Activated B cell treated with CpG ODN at 0.5 μM for 24 hours (primary cell): ENCODE results near the gene AHDC1. TPM values are rescaled to one million over a fixed set of nuclear protein-coding genes. Genes with fewer than 3 reads are reported as not detected.

ENCODE experiments used
- ATAC-seq: fragments of 200-7000 bp; cut with Tn5 transposase; one replicate; pipeline ENCODE4 v1.10.0; 2021; ENCODE audit warnings: low read depth, mild to moderate bottlenecking, moderate library complexity
- CTCF ChIA-PET: fragments of 350-600 bp; sonication (Branson Sonifier 250); formaldehyde crosslinking; loops from one replicate; lab custom pipeline; 2021; ENCODE audit warnings: antibody characterized with exemption; lab: Charles Lee
- POLR2A ChIA-PET: fragments of 350-600 bp; sonication (Branson Sonifier 250); formaldehyde crosslinking; loops from one replicate; lab custom pipeline; 2021; ENCODE audit warnings: antibody characterized with exemption; lab: Charles Lee
- DNase-seq: peaks from one replicate; pipeline ENCODE4 v3.0.0; 2022
- H3K27ac Mint-ChIP-seq: one replicate; pipeline ENCODE4 v1.8.0; 2020; ENCODE audit warnings: mixed read lengths
- H3K27me3 Mint-ChIP-seq: one replicate; pipeline ENCODE4 v1.8.0; 2021; ENCODE audit warnings: mixed read lengths
- H3K36me3 Mint-ChIP-seq: one replicate; pipeline ENCODE4 v1.8.0; 2021; ENCODE audit warnings: low read depth, mixed read lengths
- H3K4me1 Mint-ChIP-seq: one replicate; pipeline ENCODE4 v1.8.0; 2021; ENCODE audit warnings: mixed read lengths
- H3K4me3 Mint-ChIP-seq: one replicate; pipeline ENCODE4 v1.8.0; 2020; ENCODE audit warnings: mild to moderate bottlenecking, mixed read lengths
- H3K9me3 Mint-ChIP-seq: one replicate; pipeline ENCODE4 v1.8.0; 2020; ENCODE audit warnings: mixed read lengths
- intact Hi-C: fragments of 100-400 bp; cut with micrococcal nuclease; formaldehyde crosslinking; loops from one replicate; pipeline ENCODE4 v1.15.1; 2024
- total RNA-seq: library from RNA; stranded (reverse); gene quantifications from 2 replicates; pipeline ENCODE4 v1.2.3, GENCODE V29; 2022
- TF ChIP-seq, protein P1 (sequence below): fragments of 200-600 bp; IDR thresholded peaks from one replicate; pipeline ENCODE4 v1.8.0; 2022; ENCODE audit warnings: antibody characterized with exemption, mild to moderate bottlenecking

AHDC1 gene
- total RNA-seq, 1 donor from 2014 or later, result 22.4 TPM

DNA sequence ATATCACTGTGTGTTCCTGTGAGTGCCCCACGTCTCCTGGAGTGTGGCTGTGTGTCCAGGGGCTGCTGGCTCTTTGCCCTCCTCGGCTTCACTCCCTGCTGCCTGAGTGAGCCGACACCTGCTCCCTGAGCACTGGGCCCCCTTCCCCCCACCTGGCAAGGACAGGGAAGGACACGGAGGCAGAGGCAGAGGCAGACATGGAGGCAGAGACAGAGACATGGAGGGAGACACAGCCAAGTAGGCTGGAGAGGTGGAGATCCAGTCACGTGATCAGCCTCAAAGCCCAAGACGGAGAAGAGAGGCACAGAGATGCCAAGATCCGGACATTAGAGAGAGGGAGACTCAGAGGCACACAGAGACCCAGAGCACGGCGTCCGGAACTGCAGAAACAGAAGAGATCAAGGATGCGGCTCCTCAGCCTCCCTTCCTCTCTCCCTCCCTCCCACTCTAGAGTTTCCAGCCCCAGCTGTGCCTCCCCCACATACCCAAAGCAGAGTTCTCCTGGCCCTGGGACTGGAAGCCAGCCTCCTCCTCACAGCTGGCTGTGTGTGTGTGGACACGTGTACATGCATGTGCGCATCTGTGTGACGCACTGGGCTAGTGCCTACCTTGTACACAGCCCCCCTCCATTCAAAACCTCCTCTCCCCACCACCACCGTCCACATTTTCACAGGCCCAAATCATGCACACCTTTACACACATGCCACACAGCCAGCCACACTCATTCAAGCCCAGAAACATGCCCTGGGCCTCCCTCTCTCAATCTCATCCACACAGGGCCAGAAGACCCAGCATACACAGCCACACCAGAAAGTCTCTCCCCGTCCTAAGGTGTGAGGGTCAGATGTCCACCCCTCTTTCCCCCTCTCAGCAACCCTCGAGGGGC, 74.9 kb downstream of the AHDC1 start:
- ChIA-PET CTCF (no interaction called here), POLR2A (interaction anchor here (1.6 kb wide), 1 partner anchor 39 kb away, joined by 3 read pairs; the partner anchor contains the start of gene WASF2)
- H3K27me3 Mint-ChIP-seq, result no peaks in the 10 kb centered on the region

DNA sequence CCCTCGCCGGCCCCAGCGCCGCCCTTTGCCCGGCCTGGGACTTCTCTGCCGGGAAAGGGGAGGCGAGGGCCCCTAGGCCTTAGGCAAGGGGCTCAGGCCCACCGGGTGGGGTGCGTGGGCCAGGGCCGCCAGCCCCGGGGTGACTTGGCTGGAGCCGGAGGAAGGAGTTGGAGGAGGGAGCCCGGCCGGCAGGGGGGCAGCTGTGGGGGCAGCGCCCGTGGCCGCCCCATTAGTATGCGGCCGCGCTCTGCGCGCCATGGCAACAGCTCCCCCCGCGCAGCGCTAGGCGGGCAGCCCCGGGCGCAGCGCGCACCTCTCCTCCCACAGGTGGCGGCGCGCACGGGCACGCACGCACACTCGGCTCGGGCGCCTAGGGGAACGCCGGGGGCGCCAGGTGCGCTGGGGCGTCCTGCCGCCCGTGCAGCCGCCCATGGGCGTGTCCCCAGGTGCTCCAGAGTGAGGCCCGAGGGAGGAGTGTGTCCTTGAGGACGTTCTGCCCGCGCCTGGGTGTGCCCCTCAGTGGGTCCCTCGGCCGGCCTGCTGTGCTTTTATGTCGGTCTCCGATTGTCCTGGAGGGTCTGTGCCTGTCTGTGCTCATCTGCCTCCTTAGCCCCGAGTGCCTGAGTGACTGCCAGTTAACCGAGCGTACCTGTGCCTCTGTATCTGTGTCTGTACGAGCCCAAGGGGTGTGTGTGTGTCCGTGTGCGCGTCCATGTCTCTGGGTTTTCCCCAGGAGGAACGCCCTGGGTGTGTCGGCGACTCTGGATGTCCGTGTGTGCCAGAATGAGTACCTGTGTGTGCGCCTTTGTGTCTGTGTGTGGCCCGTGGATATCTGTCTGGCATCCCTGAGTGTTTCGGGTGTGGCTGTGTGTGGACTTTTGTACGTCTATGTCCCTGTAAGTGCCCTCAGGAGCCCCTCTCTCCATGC, 75.8 kb downstream of the AHDC1 start:
- peak overlapping the region; percentile 81 for H3K27ac Mint-ChIP-seq
- CTCF ChIA-PET, result interaction anchor here (0.9 to 1.9 kb wide), 6 partner anchors 29 to 112 kb away, joined by 3 to 8 read pairs (median 4); no protein-coding TSS in a partner anchor
- H3K9me3 Mint-ChIP-seq, result no peaks in the 10 kb centered on the region
- peak; percentile 57 for ATAC-seq
- DNase-seq, result peak; percentile 67
- peaks cover 1% of the 10 kb centered on the region for H3K36me3 Mint-ChIP-seq
- H3K27me3 Mint-ChIP-seq, result no peaks in the 10 kb centered on the region
- H3K4me1 Mint-ChIP-seq, result peaks cover 53% of the 10 kb centered on the region
- intact Hi-C loops, result loop anchor here (1.0 to 5.0 kb wide), 5 partner anchors 40 to 135 kb away; no protein-coding TSS in a partner anchor
- POLR2A ChIA-PET, result interaction anchor here (0.6 to 2.5 kb wide), 5 partner anchors 28 to 101 kb away, joined by 3 to 6 read pairs (median 4); no protein-coding TSS in a partner anchor
- peak overlapping the region; percentile 76 for H3K4me3 Mint-ChIP-seq
- TF ChIP-seq, protein P1, sequence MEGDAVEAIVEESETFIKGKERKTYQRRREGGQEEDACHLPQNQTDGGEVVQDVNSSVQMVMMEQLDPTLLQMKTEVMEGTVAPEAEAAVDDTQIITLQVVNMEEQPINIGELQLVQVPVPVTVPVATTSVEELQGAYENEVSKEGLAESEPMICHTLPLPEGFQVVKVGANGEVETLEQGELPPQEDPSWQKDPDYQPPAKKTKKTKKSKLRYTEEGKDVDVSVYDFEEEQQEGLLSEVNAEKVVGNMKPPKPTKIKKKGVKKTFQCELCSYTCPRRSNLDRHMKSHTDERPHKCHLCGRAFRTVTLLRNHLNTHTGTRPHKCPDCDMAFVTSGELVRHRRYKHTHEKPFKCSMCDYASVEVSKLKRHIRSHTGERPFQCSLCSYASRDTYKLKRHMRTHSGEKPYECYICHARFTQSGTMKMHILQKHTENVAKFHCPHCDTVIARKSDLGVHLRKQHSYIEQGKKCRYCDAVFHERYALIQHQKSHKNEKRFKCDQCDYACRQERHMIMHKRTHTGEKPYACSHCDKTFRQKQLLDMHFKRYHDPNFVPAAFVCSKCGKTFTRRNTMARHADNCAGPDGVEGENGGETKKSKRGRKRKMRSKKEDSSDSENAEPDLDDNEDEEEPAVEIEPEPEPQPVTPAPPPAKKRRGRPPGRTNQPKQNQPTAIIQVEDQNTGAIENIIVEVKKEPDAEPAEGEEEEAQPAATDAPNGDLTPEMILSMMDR, result no peak

More for the DNA sequence above, 74.9 kb downstream of the AHDC1 start:
- DNase-seq, result no peak
- H3K4me3 Mint-ChIP-seq, result peak overlapping the region; percentile 76
- H3K27ac Mint-ChIP-seq, result peak overlapping the region; percentile 81
- no peaks in the 10 kb centered on the region for H3K9me3 Mint-ChIP-seq
- H3K4me1 Mint-ChIP-seq, result peaks cover 48% of the 10 kb centered on the region
- TF ChIP-seq, protein P1, result no peak
- peaks cover 10% of the 10 kb centered on the region for H3K36me3 Mint-ChIP-seq
- ATAC-seq, result no peak
- intact Hi-C loops, result loop anchor here (1.0 to 5.0 kb wide), 4 partner anchors 52 to 134 kb away; no protein-coding TSS in a partner anchor

DNA sequence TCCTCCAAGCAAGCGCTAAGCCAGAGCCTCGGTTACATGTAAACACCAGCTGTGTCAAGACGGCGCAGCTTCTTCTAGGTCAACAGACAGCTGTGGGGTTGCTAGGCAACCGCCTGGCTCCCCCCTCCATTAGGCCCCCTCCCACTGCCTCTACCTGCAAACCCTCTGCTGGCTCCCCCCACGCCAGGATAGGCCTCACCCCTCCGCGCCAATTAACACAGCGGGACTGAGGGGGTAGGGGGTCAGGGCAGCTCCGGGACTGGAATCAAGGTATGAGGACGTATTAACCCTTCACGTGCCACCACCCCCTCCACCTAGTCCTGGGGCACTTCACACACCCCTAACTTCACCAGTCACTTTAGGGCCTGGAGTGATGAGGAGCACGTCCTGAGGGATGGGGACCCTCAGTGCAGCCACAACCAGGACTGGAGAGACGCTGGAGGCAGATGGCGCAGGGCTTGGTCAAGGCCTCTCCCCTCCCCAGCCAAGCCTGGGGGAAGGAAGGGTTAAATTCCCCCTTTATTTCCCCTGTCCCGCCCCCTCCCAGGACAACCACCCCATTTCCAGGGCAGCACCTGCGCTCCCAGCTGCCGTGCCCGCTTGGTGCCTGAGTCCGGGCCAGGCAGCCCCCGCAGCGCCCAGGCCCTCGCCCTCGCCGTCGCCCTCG, 76.6 kb downstream of the AHDC1 start:
- DNase-seq (peak; percentile 42), ATAC-seq (peak; percentile 20)
- H3K27me3 Mint-ChIP-seq, result no peaks in the 10 kb centered on the region
- no peaks in the 10 kb centered on the region for H3K9me3 Mint-ChIP-seq
- H3K27ac Mint-ChIP-seq, result peak overlapping the region; percentile 79
- intact Hi-C loops, result loop anchor here (1.0 to 5.0 kb wide), 2 partner anchors 41 to 50 kb away; no protein-coding TSS in a partner anchor
- ChIA-PET CTCF (interaction anchor here (0.9 to 1.9 kb wide), 6 partner anchors 29 to 111 kb away, joined by 3 to 8 read pairs (median 4); no protein-coding TSS in a partner anchor), POLR2A (interaction anchor here (0.6 to 2.5 kb wide), 7 partner anchors 27 to 100 kb away, joined by 3 to 10 read pairs (median 4); partner anchors contain the start of gene WASF2)
- peaks cover 60% of the 10 kb centered on the region for H3K4me1 Mint-ChIP-seq
- no peaks in the 10 kb centered on the region for H3K36me3 Mint-ChIP-seq
- TF ChIP-seq, protein P1, result no peak
- peak overlapping the region; percentile 46 for H3K4me3 Mint-ChIP-seq

DNA sequence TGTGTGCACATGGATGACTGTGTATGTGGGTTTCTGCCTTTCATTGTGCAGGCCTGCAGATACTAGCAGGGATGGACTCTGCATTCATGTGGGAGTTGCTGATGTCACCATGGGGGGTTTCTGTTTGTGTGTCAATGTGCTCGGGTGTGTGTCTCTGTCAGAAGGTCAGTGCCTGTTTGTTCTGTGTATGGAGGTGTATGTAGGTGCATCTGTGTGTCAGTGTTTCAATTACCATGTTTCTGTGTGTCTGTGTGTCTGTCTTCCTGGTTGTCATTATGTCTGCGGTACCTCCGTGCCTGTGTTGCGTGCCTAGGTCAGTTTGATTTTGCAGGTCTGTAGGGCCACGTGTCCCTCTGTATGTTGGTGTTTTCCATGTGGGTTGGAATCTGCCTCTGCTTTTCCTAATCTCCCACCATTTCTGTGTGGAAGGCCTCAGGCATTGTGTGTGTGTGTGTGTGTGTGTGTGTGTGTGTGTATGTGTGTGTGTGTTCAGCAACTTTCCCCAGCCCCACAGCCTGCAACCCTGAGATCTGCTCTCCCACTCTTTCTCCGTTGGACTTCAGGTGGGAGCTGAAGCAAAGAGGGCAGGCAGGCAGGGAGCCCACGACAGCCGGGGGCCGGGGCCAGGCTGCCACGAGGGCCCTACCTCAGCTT, 77.2 kb downstream of the AHDC1 start:
- no peaks in the 10 kb centered on the region for H3K27me3 Mint-ChIP-seq
- H3K9me3 Mint-ChIP-seq, result no peaks in the 10 kb centered on the region
- ATAC-seq, result no peak
- no peaks in the 10 kb centered on the region for H3K36me3 Mint-ChIP-seq
- ChIA-PET POLR2A (interaction anchor here (0.8 to 2.5 kb wide), 9 partner anchors 21 to 123 kb away, joined by 3 to 10 read pairs (median 5); partner anchors contain the start of gene WASF2), CTCF (interaction anchor here (1.0 to 2.5 kb wide), 6 partner anchors 30 to 143 kb away, joined by 3 to 11 read pairs (median 5); no protein-coding TSS in a partner anchor)
- peaks cover 66% of the 10 kb centered on the region for H3K4me1 Mint-ChIP-seq
- peak overlapping the region; percentile 41 for H3K4me3 Mint-ChIP-seq
- no peak for DNase-seq
- H3K27ac Mint-ChIP-seq, result peak overlapping the region; percentile 79
- intact Hi-C loops, result loop anchor here (1.0 to 5.0 kb wide), 2 partner anchors 42 to 49 kb away; no protein-coding TSS in a partner anchor
- TF ChIP-seq, protein P1, result no peak
